Activated CD4-positive, alpha-beta T cell treated with anti-CD3 and anti-CD28 coated beads for 4 hours (primary cell): ENCODE data around the gene ZNFX1.
"Not testable (repeated sequence)": the region's sequence is repeated elsewhere in the genome, so short reads cannot be mapped to it uniquely, and the experiment has no call there.

ENCODE experiments used
- DNase-seq, 2 donors: peaks; one replicate each; pipeline ENCODE4 v3.0.0-alpha.2; 2020

Gene ZNFX1

DNA sequence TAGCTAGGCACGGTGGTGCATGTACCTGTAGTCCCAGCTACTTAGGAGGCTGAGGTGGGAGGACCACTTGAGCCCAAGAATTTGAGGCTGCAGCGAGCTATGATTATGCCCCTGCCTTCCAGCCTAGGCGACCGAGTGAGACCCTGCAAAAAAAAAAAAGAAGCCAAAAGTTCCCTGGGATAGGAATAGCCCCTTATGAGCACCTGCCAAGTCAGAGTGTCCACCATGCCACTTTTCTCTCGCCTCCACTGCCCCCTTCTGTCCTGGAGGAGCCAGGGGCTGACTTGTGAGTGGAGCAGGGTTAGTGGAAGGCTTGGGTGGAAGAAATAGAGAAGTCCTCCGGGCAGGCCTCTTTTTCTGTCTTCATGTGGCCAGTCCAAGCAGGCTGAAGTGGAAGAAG is 70.8 kb downstream of the ZNFX1 start:
- no peak for DNase-seq

DNA sequence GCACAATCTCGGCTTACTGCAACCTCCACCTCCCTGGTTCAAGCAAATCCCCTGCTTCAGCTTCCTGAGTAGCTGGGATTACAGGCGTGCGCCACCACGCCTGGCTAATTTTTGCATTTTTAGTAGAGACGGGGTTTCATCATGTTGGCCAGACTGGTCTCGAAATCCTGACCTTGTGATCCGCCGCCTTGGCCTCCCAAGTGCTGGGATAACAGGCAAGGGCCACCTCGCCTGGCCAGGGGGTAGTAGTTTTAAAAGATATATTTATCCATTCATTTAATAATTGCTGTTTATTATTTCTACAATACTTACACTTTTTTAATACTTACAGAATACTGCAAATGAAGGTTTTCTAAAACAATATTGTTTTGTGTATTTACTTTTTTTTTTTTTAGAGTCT is 74.1 kb downstream of the ZNFX1 start:
- no peak for DNase-seq

DNA sequence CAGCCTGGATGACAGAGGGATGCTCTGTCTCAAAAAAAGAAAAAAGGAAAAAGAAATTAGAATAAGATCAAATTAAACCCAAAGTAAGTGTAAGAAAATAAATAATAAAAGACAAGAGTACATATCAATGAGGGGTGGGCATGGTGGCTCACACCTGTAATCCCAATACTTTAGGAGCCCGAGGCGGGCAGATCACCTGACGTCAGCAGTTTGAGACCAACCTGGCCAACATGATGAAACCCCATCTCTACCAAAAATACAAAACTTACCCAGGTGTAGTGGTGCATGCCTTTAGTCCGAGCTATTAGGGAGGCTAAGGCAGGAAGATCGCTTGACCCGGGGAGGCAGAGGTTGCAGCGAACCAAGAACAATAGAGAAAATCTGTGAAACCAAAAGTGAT is 74.8 kb downstream of the ZNFX1 start:
- no peak for DNase-seq

DNA sequence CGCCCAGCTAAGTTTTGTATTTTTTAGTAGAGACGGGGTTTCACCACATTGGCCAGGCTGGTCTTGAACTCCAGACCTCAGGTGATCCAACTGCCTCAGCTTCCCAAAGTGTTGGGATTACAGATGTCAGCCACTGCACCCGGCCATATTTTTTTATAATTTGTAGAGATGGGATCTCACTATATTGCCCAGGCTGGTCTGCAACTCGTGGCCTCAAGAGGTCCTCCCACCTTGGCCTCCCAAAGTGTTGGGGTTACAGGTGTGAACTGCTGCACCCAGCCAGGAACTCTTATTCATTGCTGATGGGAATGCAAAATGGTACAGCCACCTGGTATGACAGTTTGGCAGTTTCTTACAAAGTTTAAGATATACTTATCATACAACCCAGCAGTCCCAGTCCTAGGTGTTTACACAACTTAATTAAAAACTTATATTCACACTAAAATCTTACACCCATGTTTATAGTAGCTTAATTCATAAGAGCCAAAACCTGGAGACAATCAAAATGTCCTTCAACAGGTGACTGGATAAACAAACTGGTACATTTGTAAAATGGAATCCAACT is 78.0 kb downstream of the ZNFX1 start:
- DNase-seq: no peak

DNA sequence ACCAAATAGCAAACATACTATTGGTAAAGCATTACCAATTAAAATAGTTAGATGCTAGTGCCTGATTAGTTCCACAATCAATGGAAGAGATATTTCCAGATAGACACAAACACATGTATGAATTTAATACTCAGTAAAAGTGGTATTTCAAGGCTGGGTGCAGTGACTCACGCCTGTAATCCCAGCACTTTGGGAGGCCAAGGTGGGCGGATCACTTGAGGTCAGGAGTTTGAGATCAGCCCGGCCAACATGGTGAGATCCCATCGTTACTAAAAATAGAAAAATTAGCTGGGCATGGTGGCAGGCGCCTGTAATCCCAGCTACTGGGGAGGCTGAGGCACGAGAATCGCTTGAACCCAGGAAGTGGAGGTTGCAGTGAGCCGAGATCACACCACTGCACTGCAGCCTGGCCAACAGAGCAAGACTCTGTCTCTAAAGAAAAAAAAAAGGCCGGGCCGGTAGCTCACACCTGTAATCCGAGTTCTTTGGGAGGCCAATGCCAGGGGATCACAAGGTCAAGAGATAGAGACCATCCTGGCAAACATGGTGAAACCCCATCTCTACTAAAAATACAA is 84.8 kb downstream of the ZNFX1 start:
- not testable (repeated sequence) for DNase-seq
